IMR-90 (cell line): Measurements from ENCODE around the gene DCUN1D2. TPM values are rescaled to one million over a fixed set of nuclear protein-coding genes. Genes with fewer than 3 reads are reported as not detected.

Experiments
- ATAC-seq: fragments of 200-7000 bp; cut with Tn5 transposase; 2 replicates; pipeline ENCODE4 v1.9.1; 2020; ENCODE audit warnings: low read depth, mild to moderate bottlenecking, moderate library complexity
- BruUV-seq: library from RNA; stranded (reverse); fragments of 400-500 nt; replicated peaks from 2 replicates; lab custom pipeline; 2021; lab: Mats Ljungman, UMichigan
- CTCF ChIA-PET: fragments of 300-600 bp; formaldehyde crosslinking; extraction: SDS; loops from one replicate; lab custom pipeline; 2021; ENCODE audit warnings: antibody characterized with exemption; lab: Yijun Ruan, JAX
- POLR2A ChIA-PET: fragments of 300-600 bp; sonication (Branson Sonifier 250); formaldehyde crosslinking; loops from one replicate; lab custom pipeline; 2022; ENCODE audit warnings: antibody characterized with exemption; ENCODE audit not compliant: unreplicated experiment; lab: Charles Lee
- DNase-seq: peaks from one replicate; pipeline ENCODE4 v3.0.0; 2013
- H2AFZ ChIP-seq: replicated peaks from 2 replicates; pipeline ENCODE3; 2013; ENCODE audit warnings: low read length, mild to moderate bottlenecking; ENCODE audit not compliant: poor library complexity
- H2AK5ac ChIP-seq: 2 replicates; pipeline ENCODE4 v1.6.1; 2013; ENCODE audit warnings: low read depth, low read length, inconsistent platforms
- H2AK9ac ChIP-seq: replicated peaks from 2 replicates; pipeline ENCODE3; 2013; ENCODE audit warnings: mild to moderate bottlenecking, low read depth, low read length, moderate library complexity; ENCODE audit not compliant: poor library complexity
- H2BK120ac ChIP-seq: 2 replicates; pipeline ENCODE4 v1.6.1; 2013; ENCODE audit warnings: low read depth, low read length, inconsistent platforms
- H2BK15ac ChIP-seq: 3 replicates; pipeline ENCODE4 v1.6.1; 2013; ENCODE audit warnings: low read depth, low read length, inconsistent platforms
- H2BK20ac ChIP-seq: 2 replicates; pipeline ENCODE4 v1.6.1; 2013; ENCODE audit warnings: low read depth, mild to moderate bottlenecking, inconsistent platforms, low read length, moderate library complexity
- H2BK5ac ChIP-seq: 2 replicates; pipeline ENCODE4 v1.6.1; 2013; ENCODE audit warnings: mild to moderate bottlenecking, low read depth, low read length, inconsistent platforms; ENCODE audit not compliant: poor library complexity, severe bottlenecking
- H3K14ac ChIP-seq: replicated peaks from 2 replicates; pipeline ENCODE4 v1.6.1; 2013; ENCODE audit warnings: low read depth, low read length, inconsistent platforms
- H3K18ac ChIP-seq: 2 replicates; pipeline ENCODE4 v1.6.1; 2013; ENCODE audit warnings: low read depth, low read length, control low read depth
- H3K23ac ChIP-seq: 2 replicates; pipeline ENCODE4 v1.6.1; 2013; ENCODE audit warnings: low read depth, low read length, inconsistent platforms
- H3K27ac ChIP-seq: 2 replicates; pipeline ENCODE4 v1.5.1; 2013; ENCODE audit warnings: mild to moderate bottlenecking, control low read depth, low read length; ENCODE audit not compliant: insufficient read depth
- H3K27me3 ChIP-seq: 2 replicates; pipeline ENCODE4 v1.6.1; 2013; ENCODE audit warnings: low read length; ENCODE audit not compliant: control insufficient read depth, insufficient read depth
- H3K36me3 ChIP-seq: 2 replicates; pipeline ENCODE4 v1.6.1; 2013; ENCODE audit warnings: low read length, mixed read lengths; ENCODE audit not compliant: control insufficient read depth, insufficient read depth
- H3K4ac ChIP-seq: 2 replicates; pipeline ENCODE4 v1.6.1; 2013; ENCODE audit warnings: low read depth, low read length, inconsistent platforms
- H3K4me1 ChIP-seq: 2 replicates; pipeline ENCODE4 v1.6.1; 2013; ENCODE audit warnings: low read length, mixed read lengths; ENCODE audit not compliant: control insufficient read depth, insufficient read depth
- H3K4me2 ChIP-seq: 2 replicates; pipeline ENCODE4 v1.6.1; 2013; ENCODE audit warnings: low read depth, mild to moderate bottlenecking, control low read depth, low read length, moderate library complexity
- H3K4me3 ChIP-seq: 2 replicates; pipeline ENCODE4 v1.5.1; 2013; ENCODE audit warnings: low read depth, mild to moderate bottlenecking, control low read depth, low read length, moderate library complexity; ENCODE audit not compliant: insufficient read depth
- H3K56ac ChIP-seq: 2 replicates; pipeline ENCODE4 v1.6.1; 2013; ENCODE audit warnings: low read length, inconsistent platforms; ENCODE audit not compliant: insufficient read depth; ENCODE audit errors: extremely low read depth
- H3K79me1 ChIP-seq, 2 experiments: 2 replicates each; pipeline ENCODE4 v1.6.1; 2013; ENCODE audit warnings: low read length in 2 of 2, inconsistent platforms in 1 of 2, low read depth in 1 of 2
- H3K9ac ChIP-seq: 2 replicates; pipeline ENCODE4 v1.6.1; 2013; ENCODE audit warnings: low read depth, low read length, control low read depth
- H3K9me1 ChIP-seq: 2 replicates; pipeline ENCODE4 v1.6.1; 2013; ENCODE audit warnings: low read length, inconsistent platforms; ENCODE audit not compliant: insufficient read depth
- H3K9me3 ChIP-seq: 2 replicates; pipeline ENCODE4 v1.6.1; 2013; ENCODE audit warnings: low read length; ENCODE audit not compliant: control insufficient read depth, insufficient read depth
- H4K20me1 ChIP-seq: 2 replicates; pipeline ENCODE4 v1.6.1; 2013; ENCODE audit warnings: low read length, inconsistent platforms; ENCODE audit not compliant: insufficient read depth
- H4K5ac ChIP-seq: 2 replicates; pipeline ENCODE4 v1.6.1; 2013; ENCODE audit warnings: mild to moderate bottlenecking, low read depth, low read length, control low read depth
- H4K8ac ChIP-seq, 2 experiments: 2 replicates each; pipeline ENCODE4 v1.6.1; 2013; ENCODE audit warnings: low read depth in 2 of 2, low read length in 2 of 2, control low read depth in 1 of 2, inconsistent platforms in 1 of 2
- H4K91ac ChIP-seq: 2 replicates; pipeline ENCODE4 v1.6.1; 2013; ENCODE audit warnings: low read depth, low read length, inconsistent platforms; ENCODE audit not compliant: insufficient read depth
- BHLHE40 ChIP-seq: fragments of 150-350 bp; IDR thresholded peaks from 2 replicates; pipeline ENCODE4 v1.6.1; 2016; ENCODE audit warnings: mild to moderate bottlenecking, low read depth, low read length
- CEBPB ChIP-seq: IDR thresholded peaks from 2 replicates; pipeline ENCODE4 v1.6.1; 2012; ENCODE audit warnings: low read depth, low read length, improper control_type of control experiment
- CHD1 ChIP-seq: IDR thresholded peaks from 2 replicates; pipeline ENCODE4 v1.6.1; 2012; ENCODE audit warnings: low read depth, low read length, improper control_type of control experiment
- FOS ChIP-seq: fragments of 150-350 bp; IDR thresholded peaks from 2 replicates; pipeline ENCODE4 v1.6.1; 2016; ENCODE audit warnings: low read depth, low read length
- MAZ ChIP-seq: IDR thresholded peaks from 2 replicates; pipeline ENCODE4 v1.6.1; 2012; ENCODE audit warnings: low read depth, mild to moderate bottlenecking, low read length, improper control_type of control experiment, moderate library complexity, borderline replicate concordance
- MXI1 ChIP-seq: IDR thresholded peaks from 2 replicates; pipeline ENCODE4 v1.6.1; 2012; ENCODE audit warnings: low read depth, mild to moderate bottlenecking, low read length, moderate library complexity, borderline replicate concordance
- NFE2L2 ChIP-seq: fragments of 150-350 bp; IDR thresholded peaks from 2 replicates; pipeline ENCODE4 v1.6.1; 2016; ENCODE audit warnings: low read depth, mild to moderate bottlenecking, low read length
- POLR2A ChIP-seq: IDR thresholded peaks from 2 replicates; pipeline ENCODE4 v1.6.1; 2012; ENCODE audit warnings: mild to moderate bottlenecking, low read depth, low read length
- RAD21 ChIP-seq: IDR thresholded peaks from 2 replicates; pipeline ENCODE4 v1.6.1; 2012; ENCODE audit warnings: low read length, improper control_type of control experiment
- RCOR1 ChIP-seq: IDR thresholded peaks from 2 replicates; pipeline ENCODE4 v1.6.1; 2012; ENCODE audit warnings: mild to moderate bottlenecking, low read length, improper control_type of control experiment; ENCODE audit not compliant: insufficient replicate concordance
- RFX5 ChIP-seq: IDR thresholded peaks from 2 replicates; pipeline ENCODE4 v1.8.0; 2012; ENCODE audit warnings: low read depth, mild to moderate bottlenecking, low read length, moderate library complexity
- SMC3 ChIP-seq: fragments of 150-350 bp; IDR thresholded peaks from 2 replicates; pipeline ENCODE4 v1.6.1; 2016; ENCODE audit warnings: low read depth, mild to moderate bottlenecking, antibody characterized with exemption, low read length, moderate library complexity
- WGBS, 2 experiments: methylation state at CpG; one replicate each; pipeline versions ENCODE4 v1.1.5 to v1.1.7; 2013; ENCODE audit warnings: missing lambda C conversion rate in 2 of 2; ENCODE audit not compliant: insufficient read length in 1 of 2; ENCODE audit errors: extremely low coverage in 2 of 2; 5-methylcytosine and 5-hydroxymethylcytosine counted together
- dilution Hi-C: fragments of 300-500 bp; cut with HindIII; formaldehyde crosslinking; loops from one replicate; pipeline ENCODE4 v1.14.3; 2018; ENCODE audit warnings: low sequenced_read_pairs; ENCODE audit not compliant: unreplicated experiment
- in situ Hi-C: fragments of 300-500 bp; cut with MboI; formaldehyde crosslinking; loops from 3 replicates; pipeline ENCODE4 v1.14.3; 2019; ENCODE audit warnings: low sequenced_read_pairs, inconsistent platforms, mixed read lengths
- intact Hi-C: fragments of 100-400 bp; cut with micrococcal nuclease; formaldehyde crosslinking; loops from 2 replicates; pipeline ENCODE4 v1.10.0; 2022
- polyA plus RNA-seq, 3 experiments: library from polyadenylated mRNA; depleted of rRNA; stranded (reverse); fragments of >200 nt; gene quantifications; 2 replicates each; pipeline ENCODE4 v1.2.3, GENCODE V29; 2012; ENCODE audit warnings: low replicate concordance in 1 of 3
- total RNA-seq: library from RNA; depleted of rRNA; stranded (reverse); fragments of >200 nt; gene quantifications from 2 replicates; pipeline ENCODE4 v1.2.3, GENCODE V29; 2012
- TF ChIP-seq, protein P1 (sequence below): fragments of 150-350 bp; IDR thresholded peaks from 2 replicates; pipeline ENCODE4 v1.6.1; 2016; ENCODE audit warnings: low read depth, mild to moderate bottlenecking, low read length, moderate library complexity, borderline replicate concordance
- TF ChIP-seq, protein P2 (sequence below): fragments of 150-350 bp; IDR thresholded peaks from 2 replicates; pipeline ENCODE4 v1.6.1; 2017; ENCODE audit warnings: mild to moderate bottlenecking, antibody characterized with exemption, low read length, low read depth
- TF ChIP-seq, protein P3 (sequence below): conservative IDR thresholded peaks from 2 replicates; pipeline ENCODE4 v1.5.1; 2012; ENCODE audit warnings: mild to moderate bottlenecking, low read depth, low read length, improper control_type of control experiment

The DCUN1D2 gene
- total and polyA plus RNA-seq, 2 of the 4 experiments (the other 2 are of a cell fraction) = 8.1 to 11.5 TPM

DNA sequence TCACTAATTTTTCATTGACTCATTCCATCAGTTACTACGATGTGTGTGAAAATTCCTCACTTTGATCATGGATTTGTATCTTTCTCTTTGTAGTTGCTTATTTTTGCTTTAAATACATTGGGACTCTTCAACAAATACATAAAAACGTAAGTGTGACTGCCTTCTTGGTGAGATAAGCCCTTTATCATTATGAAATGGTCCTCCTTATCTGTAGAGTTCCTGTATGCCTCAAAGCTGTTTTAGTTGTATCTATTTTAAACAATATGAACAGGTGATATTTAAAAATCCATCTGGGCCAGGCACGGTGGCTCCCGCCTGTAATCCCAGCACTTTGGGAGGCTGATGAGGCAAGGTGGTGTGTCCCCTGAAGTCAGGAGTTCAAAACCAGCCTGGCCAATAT lies 11.3 kb downstream of the DCUN1D2 start:
- Histone ChIP-seq H3K4ac (no peak overlapping the region), H3K4me3 (no peak overlapping the region), H3K18ac (no peak overlapping the region), H3K56ac (no peak overlapping the region), H2BK5ac (no peak overlapping the region), H2AFZ (no peak overlapping the region), H3K4me2 (no peak overlapping the region), H3K27me3 (no peaks in the 10 kb centered on the region), H2BK15ac (no peak overlapping the region), H3K79me1 (peaks cover 14 to 35% of the 10 kb centered on the region in 2 experiments), H2AK5ac (no peak overlapping the region), H4K20me1 (peaks cover 12% of the 10 kb centered on the region), H3K36me3 (peaks cover 34% of the 10 kb centered on the region), H3K23ac (no peak overlapping the region), H2BK120ac (no peak overlapping the region), H4K91ac (no peak overlapping the region), H3K14ac (no peak overlapping the region), H3K27ac (no peak overlapping the region), H2BK20ac (no peak overlapping the region), H3K4me1 (peaks cover 2% of the 10 kb centered on the region; the same call in 1 of the 2 replicates), H3K9ac (no peak overlapping the region), H3K9me3 (no peaks in the 10 kb centered on the region), H3K9me1 (peaks cover 11% of the 10 kb centered on the region; the same call in 1 of the 2 replicates), H2AK9ac (no peak overlapping the region), H4K5ac (no peak overlapping the region), H4K8ac (no peak overlapping the region)
- ATAC-seq (no peak), DNase-seq (no peak)
- in situ Hi-C loops = no loop called here
- 90% methylated on average over 2 of the region's 4 CpGs; no CpG with 5 or more reads in 1 of the 2 experiments for WGBS, 2 experiments
- POLR2A ChIA-PET = interaction anchor here (1.0 kb wide), 1 partner anchor 12 kb away, joined by 7 read pairs; a partner anchor contains a TSS
- dilution Hi-C loops = no loop called here
- no TSS peak for BruUV-seq
- TF ChIP-seq FOS = no peak
- TF ChIP-seq RAD21 = no peak
- no peak for TF ChIP-seq BHLHE40
- TF ChIP-seq SMC3 = no peak
- TF ChIP-seq NFE2L2 = no peak
- TF ChIP-seq MXI1 = no peak
- TF ChIP-seq, protein P1, sequence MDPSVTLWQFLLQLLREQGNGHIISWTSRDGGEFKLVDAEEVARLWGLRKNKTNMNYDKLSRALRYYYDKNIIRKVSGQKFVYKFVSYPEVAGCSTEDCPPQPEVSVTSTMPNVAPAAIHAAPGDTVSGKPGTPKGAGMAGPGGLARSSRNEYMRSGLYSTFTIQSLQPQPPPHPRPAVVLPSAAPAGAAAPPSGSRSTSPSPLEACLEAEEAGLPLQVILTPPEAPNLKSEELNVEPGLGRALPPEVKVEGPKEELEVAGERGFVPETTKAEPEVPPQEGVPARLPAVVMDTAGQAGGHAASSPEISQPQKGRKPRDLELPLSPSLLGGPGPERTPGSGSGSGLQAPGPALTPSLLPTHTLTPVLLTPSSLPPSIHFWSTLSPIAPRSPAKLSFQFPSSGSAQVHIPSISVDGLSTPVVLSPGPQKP = no peak
- TF ChIP-seq, protein P2, sequence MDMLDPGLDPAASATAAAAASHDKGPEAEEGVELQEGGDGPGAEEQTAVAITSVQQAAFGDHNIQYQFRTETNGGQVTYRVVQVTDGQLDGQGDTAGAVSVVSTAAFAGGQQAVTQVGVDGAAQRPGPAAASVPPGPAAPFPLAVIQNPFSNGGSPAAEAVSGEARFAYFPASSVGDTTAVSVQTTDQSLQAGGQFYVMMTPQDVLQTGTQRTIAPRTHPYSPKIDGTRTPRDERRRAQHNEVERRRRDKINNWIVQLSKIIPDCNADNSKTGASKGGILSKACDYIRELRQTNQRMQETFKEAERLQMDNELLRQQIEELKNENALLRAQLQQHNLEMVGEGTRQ = no peak
- TF ChIP-seq MAZ = no peak
- TF ChIP-seq RFX5 = no peak
- TF ChIP-seq CHD1 = no peak
- TF ChIP-seq, protein P3, sequence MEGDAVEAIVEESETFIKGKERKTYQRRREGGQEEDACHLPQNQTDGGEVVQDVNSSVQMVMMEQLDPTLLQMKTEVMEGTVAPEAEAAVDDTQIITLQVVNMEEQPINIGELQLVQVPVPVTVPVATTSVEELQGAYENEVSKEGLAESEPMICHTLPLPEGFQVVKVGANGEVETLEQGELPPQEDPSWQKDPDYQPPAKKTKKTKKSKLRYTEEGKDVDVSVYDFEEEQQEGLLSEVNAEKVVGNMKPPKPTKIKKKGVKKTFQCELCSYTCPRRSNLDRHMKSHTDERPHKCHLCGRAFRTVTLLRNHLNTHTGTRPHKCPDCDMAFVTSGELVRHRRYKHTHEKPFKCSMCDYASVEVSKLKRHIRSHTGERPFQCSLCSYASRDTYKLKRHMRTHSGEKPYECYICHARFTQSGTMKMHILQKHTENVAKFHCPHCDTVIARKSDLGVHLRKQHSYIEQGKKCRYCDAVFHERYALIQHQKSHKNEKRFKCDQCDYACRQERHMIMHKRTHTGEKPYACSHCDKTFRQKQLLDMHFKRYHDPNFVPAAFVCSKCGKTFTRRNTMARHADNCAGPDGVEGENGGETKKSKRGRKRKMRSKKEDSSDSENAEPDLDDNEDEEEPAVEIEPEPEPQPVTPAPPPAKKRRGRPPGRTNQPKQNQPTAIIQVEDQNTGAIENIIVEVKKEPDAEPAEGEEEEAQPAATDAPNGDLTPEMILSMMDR = no peak
- no peak for TF ChIP-seq POLR2A
- TF ChIP-seq CEBPB = no peak
- no peak for TF ChIP-seq RCOR1
- intact Hi-C loops = no loop called here
- CTCF ChIA-PET = no interaction called here
